ENCODE results near the gene VKORC1. TPM values are rescaled to one million over a fixed set of nuclear protein-coding genes. Genes with fewer than 3 reads are reported as not detected.

VKORC1 gene
- total and polyA plus RNA-seq, 2 experiments from 2014 or later = 89.6 to 100 TPM

- Histone ChIP-seq H3K4me3 (no peak overlapping the region), H2AFZ (no peak overlapping the region), H3K27me3 (ENCODE audit: insufficient read depth) (no peaks in the 10 kb centered on the region), H3K79me2 (replicated peaks; ENCODE audit: insufficient read depth) (no peaks in the 10 kb centered on the region), H3K4me1 (ENCODE audit: insufficient read depth) (peaks cover 3% of the 10 kb centered on the region; the same call in 1 of the 2 replicates), H3K36me3 (ENCODE audit: insufficient read depth) (no peaks in the 10 kb centered on the region), H3K4me2 (no peak overlapping the region), H3F3A (replicated peaks; ENCODE audit: low read depth) (no peaks in the 10 kb centered on the region), H4K20me1 (replicated peaks; ENCODE audit: insufficient read depth) (no peaks in the 10 kb centered on the region), H3K27ac (ENCODE audit: low read depth) (no peak overlapping the region), H3K9me2 (ENCODE audit: insufficient read depth) (no peaks in the 10 kb centered on the region)
- H3K4me1 Mint-ChIP-seq = peaks cover 18% of the 10 kb centered on the region
- H3K27ac Mint-ChIP-seq = no peak overlapping the region
- TF ChIP-seq EZH2 (IDR thresholded peaks at IDR 0.05; ENCODE audit: low read depth, unreplicated experiment) = no peak
- TF ChIP-seq ZNF114 (CRISPR knock-in tag; IDR thresholded peaks at IDR 0.05) = no peak
- TF ChIP-seq NANOG (IDR thresholded peaks at IDR 0.05; ENCODE audit: borderline replicate concordance) = no peak
- TF ChIP-seq CREB1 (CRISPR knock-in tag; IDR thresholded peaks at IDR 0.05; ENCODE audit: low read depth) = no peak
- TF ChIP-seq EZH2phosphoT487 (IDR thresholded peaks at IDR 0.05; ENCODE audit: unreplicated experiment) = no peak
- no peak for TF ChIP-seq STAT1 (IDR thresholded peaks at IDR 0.05; ENCODE audit: unreplicated experiment)
- no peak for TF ChIP-seq POLR2AphosphoS5 (IDR thresholded peaks at IDR 0.05; ENCODE audit: low read depth)
- TF ChIP-seq JUNB (IDR thresholded peaks at IDR 0.05; ENCODE audit: unreplicated experiment) = no peak
- TF ChIP-seq ZNF462 (CRISPR knock-in tag; IDR thresholded peaks at IDR 0.05) = no peak
- no peak for TF ChIP-seq CTCF (conservative IDR thresholded peaks at IDR 0.05; ENCODE audit: low read depth in 2 of 2)
- TF ChIP-seq REST (IDR thresholded peaks at IDR 0.05; ENCODE audit: unreplicated experiment) = no peak
- no peak for TF ChIP-seq ZNF331 (CRISPR knock-in tag; IDR thresholded peaks at IDR 0.05; ENCODE audit: low read depth)
- TF ChIP-seq ETS1 (IDR thresholded peaks at IDR 0.05) = no peak
- H3K9me3 Mint-ChIP-seq = no peaks in the 10 kb centered on the region
- no peak for DNase-seq (ENCODE audit: low spot score)
- H3K27me3 Mint-ChIP-seq (ENCODE audit: insufficient read depth, low read depth, poor library complexity) = peaks cover 18% of the 10 kb centered on the region
- no peak for ATAC-seq
- H3K4me3 Mint-ChIP-seq = no peak overlapping the region
- no peaks in the 10 kb centered on the region for H3K36me3 Mint-ChIP-seq (ENCODE audit: low read depth)
Observed at GRCh38 chr16:31052114-31052513, 42.5 kb downstream of the VKORC1 start.

All from GM23338 (cell line).